ENCODE results near the gene ZFYVE28. TPM values are rescaled to one million over a fixed set of nuclear protein-coding genes. Genes with fewer than 3 reads are reported as not detected.
A peak's percentile ranks its signal among the peaks of the same experiment; 100 is the strongest.

The ZFYVE28 gene
- total and polyA plus RNA-seq, 2 donors from 2014 or later: 8.0 to 18.9 TPM

DNA sequence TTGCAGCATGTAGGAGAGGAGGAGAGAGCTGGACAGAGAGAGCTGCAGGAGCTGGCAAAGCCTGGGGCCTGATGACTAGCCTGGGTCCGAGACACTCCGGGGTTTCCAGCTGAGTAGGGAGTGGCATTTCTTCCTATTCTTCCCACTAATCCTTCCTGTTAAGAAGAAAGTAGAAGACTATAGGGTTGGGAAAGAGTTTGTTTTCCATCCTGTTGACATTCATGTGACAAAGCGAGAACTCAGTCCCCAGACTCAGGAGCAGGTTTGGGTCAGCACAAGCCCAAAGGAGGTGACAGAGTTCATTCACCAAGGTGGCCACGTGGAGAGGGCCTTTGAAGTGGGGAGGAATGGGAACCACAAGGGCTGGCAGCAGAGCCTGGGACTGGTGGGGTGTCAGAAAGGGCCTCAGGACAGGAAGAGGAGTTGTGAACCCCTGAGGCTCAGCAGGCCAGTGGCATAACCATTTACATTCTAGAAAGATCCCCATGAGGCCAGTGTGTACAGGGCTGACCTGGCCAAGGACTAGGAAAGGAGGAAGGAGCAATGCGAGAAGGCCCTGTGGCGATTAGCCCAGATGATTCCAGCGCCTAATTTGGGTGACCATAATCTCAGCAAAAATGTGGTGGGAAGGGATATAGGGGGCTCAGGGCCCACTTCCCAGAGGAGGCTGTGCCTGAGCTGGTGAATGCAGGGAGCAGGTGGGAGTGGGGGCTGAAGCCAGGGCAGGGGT, 173.2 kb downstream of the ZFYVE28 start:
- no peaks in the 10 kb centered on the region for H3K9me3 ChIP-seq (ENCODE audit: control insufficient read depth in 2 of 3, insufficient read depth in 1 of 3, low read length in 3 of 3)
- peak overlapping the region in 1 of 2 donors; percentile 59 for H3K27ac ChIP-seq (ENCODE audit: low read depth in 2 of 2, low read length in 2 of 2)
- peaks cover 4 to 17% (median 14%) of the 10 kb centered on the region in 3 donors for H3K4me1 ChIP-seq (ENCODE audit: control insufficient read depth in 2 of 3, insufficient read depth in 2 of 3, low read depth in 1 of 3, low read length in 3 of 3)
- no peak overlapping the region for H3K4me3 ChIP-seq (ENCODE audit: low read length in 3 of 3)
- DNase-seq: no peak
- H3K27me3 ChIP-seq (ENCODE audit: control insufficient read depth, insufficient read depth, low read length): no peaks in the 10 kb centered on the region
- intact Hi-C loops (cut with DNase I): no loop called here
- TF ChIP-seq, protein P1, sequence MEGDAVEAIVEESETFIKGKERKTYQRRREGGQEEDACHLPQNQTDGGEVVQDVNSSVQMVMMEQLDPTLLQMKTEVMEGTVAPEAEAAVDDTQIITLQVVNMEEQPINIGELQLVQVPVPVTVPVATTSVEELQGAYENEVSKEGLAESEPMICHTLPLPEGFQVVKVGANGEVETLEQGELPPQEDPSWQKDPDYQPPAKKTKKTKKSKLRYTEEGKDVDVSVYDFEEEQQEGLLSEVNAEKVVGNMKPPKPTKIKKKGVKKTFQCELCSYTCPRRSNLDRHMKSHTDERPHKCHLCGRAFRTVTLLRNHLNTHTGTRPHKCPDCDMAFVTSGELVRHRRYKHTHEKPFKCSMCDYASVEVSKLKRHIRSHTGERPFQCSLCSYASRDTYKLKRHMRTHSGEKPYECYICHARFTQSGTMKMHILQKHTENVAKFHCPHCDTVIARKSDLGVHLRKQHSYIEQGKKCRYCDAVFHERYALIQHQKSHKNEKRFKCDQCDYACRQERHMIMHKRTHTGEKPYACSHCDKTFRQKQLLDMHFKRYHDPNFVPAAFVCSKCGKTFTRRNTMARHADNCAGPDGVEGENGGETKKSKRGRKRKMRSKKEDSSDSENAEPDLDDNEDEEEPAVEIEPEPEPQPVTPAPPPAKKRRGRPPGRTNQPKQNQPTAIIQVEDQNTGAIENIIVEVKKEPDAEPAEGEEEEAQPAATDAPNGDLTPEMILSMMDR (IDR thresholded peaks at IDR 0.05; ENCODE audit: borderline replicate concordance, extremely low read depth, insufficient read depth): no peak
- no peak overlapping the region for H3K9ac ChIP-seq (ENCODE audit: low read length in 3 of 3)
- FAIRE-seq: no peak
- peaks cover 0 to 9% (median 5%) of the 10 kb centered on the region in 3 donors for H3K36me3 ChIP-seq (ENCODE audit: control insufficient read depth in 2 of 3, insufficient read depth in 3 of 3, low read length in 3 of 3)

DNA sequence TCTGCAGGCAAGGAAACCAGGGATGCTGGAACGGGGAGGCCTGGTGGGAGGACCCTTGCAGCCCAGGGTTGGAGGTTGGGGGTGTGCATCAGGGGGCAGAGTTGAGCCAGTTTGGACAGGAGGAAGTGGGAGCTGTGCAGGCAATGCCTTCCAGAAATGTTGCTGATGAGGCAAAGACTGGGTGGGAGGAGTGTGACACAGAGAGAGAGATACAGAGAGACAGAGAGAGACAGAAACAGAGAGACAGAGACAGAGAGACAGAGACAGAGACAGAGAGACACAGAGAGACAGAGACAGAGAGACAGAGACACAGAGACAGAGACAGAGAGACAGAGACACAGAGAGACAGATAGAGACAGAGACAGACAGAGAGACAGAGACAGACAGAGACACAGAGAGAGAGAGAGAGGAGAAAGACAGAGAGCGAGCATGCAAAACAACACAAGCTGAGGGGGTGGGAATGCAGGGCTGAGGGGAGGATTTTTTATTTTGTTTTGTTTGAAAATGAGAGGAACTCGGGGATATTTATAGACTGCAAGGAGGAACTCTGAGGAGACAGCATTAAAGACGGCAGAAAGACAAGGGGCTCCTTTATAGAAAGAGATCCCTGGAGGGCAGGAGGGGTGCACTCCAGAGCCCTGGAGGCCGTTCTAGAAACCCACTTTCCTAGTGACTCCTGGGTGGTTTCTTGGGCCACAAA, 174.6 kb downstream of the ZFYVE28 start:
- no peak overlapping the region for H3K9ac ChIP-seq (ENCODE audit: low read length in 3 of 3)
- intact Hi-C loops (cut with DNase I): no loop called here
- DNase-seq (peak; percentile 50 to 82 (median 73)), FAIRE-seq (no peak)
- H3K4me3 ChIP-seq (ENCODE audit: low read length in 3 of 3): peak overlapping the region in 1 of 3 donors; percentile 24
- H3K4me1 ChIP-seq (ENCODE audit: control insufficient read depth in 2 of 3, insufficient read depth in 2 of 3, low read depth in 1 of 3, low read length in 3 of 3): peaks cover 4 to 23% (median 16%) of the 10 kb centered on the region in 3 donors
- no peaks in the 10 kb centered on the region for H3K36me3 ChIP-seq (ENCODE audit: control insufficient read depth in 2 of 3, insufficient read depth in 3 of 3, low read length in 3 of 3)
- no peaks in the 10 kb centered on the region for H3K27me3 ChIP-seq (ENCODE audit: control insufficient read depth, insufficient read depth, low read length)
- no peaks in the 10 kb centered on the region for H3K9me3 ChIP-seq (ENCODE audit: control insufficient read depth in 2 of 3, insufficient read depth in 1 of 3, low read length in 3 of 3)
- TF ChIP-seq, protein P1 (IDR thresholded peaks at IDR 0.05; ENCODE audit: borderline replicate concordance, extremely low read depth, insufficient read depth): peak; percentile 34
- peak overlapping the region in 1 of 2 donors; percentile 71 for H3K27ac ChIP-seq (ENCODE audit: low read depth in 2 of 2, low read length in 2 of 2)

DNA sequence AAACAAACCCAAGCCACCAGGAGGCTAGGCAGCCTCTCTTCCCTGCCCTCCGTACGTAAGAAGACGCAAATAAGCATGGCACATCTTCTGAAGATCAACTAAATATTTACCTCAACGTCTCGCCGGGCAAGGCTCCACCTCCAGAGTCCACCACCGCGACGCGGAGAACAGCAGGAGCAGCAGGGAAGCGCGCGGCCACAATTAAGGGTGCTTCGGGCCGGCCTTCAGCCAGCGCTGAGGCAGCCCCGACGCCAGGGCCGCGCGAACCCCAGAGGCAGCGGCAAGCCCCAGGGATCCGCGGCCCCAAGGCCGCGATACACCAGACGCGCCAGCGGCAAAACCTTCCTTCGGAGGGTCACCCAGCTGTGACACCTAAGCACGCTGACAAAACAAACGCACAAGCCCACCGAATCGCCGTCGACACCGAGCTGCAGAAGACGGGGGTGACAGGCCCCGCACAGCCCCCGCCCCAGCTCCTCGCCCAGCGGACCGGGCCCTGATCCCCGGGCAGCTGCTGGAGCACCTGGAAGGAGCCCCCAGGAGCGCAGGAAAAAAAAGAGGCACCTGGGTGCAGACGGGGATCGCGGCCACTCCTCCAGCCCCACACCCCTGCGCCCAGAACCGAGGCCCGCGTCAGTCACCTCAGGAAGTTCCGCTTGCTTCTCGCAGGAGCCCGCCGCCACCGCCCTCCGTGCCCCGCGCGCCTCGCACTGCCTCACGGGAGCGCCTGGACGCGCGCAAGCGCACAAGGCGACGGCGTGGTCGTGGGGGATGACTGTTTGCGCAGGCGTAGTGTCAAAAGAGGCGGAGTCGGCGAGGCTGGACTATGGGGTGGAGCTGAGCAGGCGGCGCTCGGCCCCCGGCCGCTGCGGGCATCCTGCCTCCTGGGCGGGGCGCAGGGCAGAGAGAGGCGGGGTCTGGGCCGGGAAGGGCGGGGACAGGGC, 176.8 kb downstream of the ZFYVE28 start, which contains the start of the genes HAUS3 and POLN:
Gene HAUS3, minus strand, starts transcription at position 712 of the 944 bp plus-strand sequence. CDS start 1,175 bp downstream, outside the sequence.
Gene POLN, minus strand, starts transcription at position 712 of the 944 bp plus-strand sequence. CDS start 12,890 bp downstream, outside the sequence.
- DNase-seq: peak; percentile 99 to 100 (median 99)
- Histone ChIP-seq H3K9me3 (ENCODE audit: control insufficient read depth in 2 of 3, insufficient read depth in 1 of 3, low read length in 3 of 3) (no peaks in the 10 kb centered on the region), H3K4me1 (ENCODE audit: control insufficient read depth in 2 of 3, insufficient read depth in 2 of 3, low read depth in 1 of 3, low read length in 3 of 3) (peaks cover 4 to 23% (median 18%) of the 10 kb centered on the region in 3 donors), H3K27me3 (ENCODE audit: control insufficient read depth, insufficient read depth, low read length) (no peaks in the 10 kb centered on the region), H3K36me3 (ENCODE audit: control insufficient read depth in 2 of 3, insufficient read depth in 3 of 3, low read length in 3 of 3) (no peaks in the 10 kb centered on the region), H3K9ac (ENCODE audit: low read length in 3 of 3) (peak within 1 kb of the TSS; percentile 59 to 87 (median 68)), H3K27ac (ENCODE audit: low read depth in 2 of 2, low read length in 2 of 2) (peak within 1 kb of the TSS in 1 of 2 donors; percentile 71), H3K4me3 (ENCODE audit: low read length in 3 of 3) (peak within 1 kb of the TSS; percentile 72 to 92 (median 91))
- FAIRE-seq: no peak
- TF ChIP-seq, protein P1 (IDR thresholded peaks at IDR 0.05; ENCODE audit: borderline replicate concordance, extremely low read depth, insufficient read depth): no peak
- intact Hi-C loops (cut with DNase I): no loop called here
